ENCODE results near the gene USF1. TPM values are rescaled to one million over a fixed set of nuclear protein-coding genes. Genes with fewer than 3 reads are reported as not detected.

USF1 gene
- total and polyA plus RNA-seq, 9 of the 15 experiments (the other 6 are each of a cell fraction or from before 2014, with no cell fraction given), result 7.4 to 60.2 (median 54.2) TPM

GRCh38 chr1:161082996-161083747 is 37.4 kb upstream of the USF1 start (continued):
- TF ChIP-seq ZNF609 (CRISPR knock-in tag; IDR thresholded peaks at IDR 0.05; ENCODE audit: borderline replicate concordance) (no peak), ZNF274 (IDR thresholded peaks at IDR 0.05; ENCODE audit: borderline replicate concordance, low read depth, low read length) (no peak), ZBTB7A (IDR thresholded peaks at IDR 0.05; ENCODE audit: borderline replicate concordance, control insufficient read depth, low read depth, low read length) (peak; percentile 28; the same call in 1 of the 2 replicates), MEF2A (IDR thresholded peaks at IDR 0.05; ENCODE audit: control insufficient read depth, low read depth, low read length) (0 out of 2 replicates have a peak, but pooled peaks have one; percentile 29), CBX5 (IDR thresholded peaks at IDR 0.05; ENCODE audit: borderline replicate concordance, low read depth) (no peak), ZNF316 (IDR thresholded peaks at IDR 0.05) (no peak), MYC (IDR thresholded peaks at IDR 0.05; ENCODE audit: low read depth, low read length) (no peak), MYC (CRISPR knock-in tag; IDR thresholded peaks at IDR 0.05; ENCODE audit: borderline replicate concordance, low read depth) (no peak), ZHX1 (conservative IDR thresholded peaks at IDR 0.05; ENCODE audit: low read length) (no peak), ZFP1 (CRISPR knock-in tag; IDR thresholded peaks at IDR 0.05) (no peak), HBP1 (CRISPR knock-in tag; IDR thresholded peaks at IDR 0.05) (no peak), MBD1 (CRISPR knock-in tag; IDR thresholded peaks at IDR 0.05) (no peak), TRIM25 (IDR thresholded peaks at IDR 0.05; ENCODE audit: borderline replicate concordance) (no peak), RBM15 (IDR thresholded peaks at IDR 0.05; ENCODE audit: insufficient read depth, low read length) (no peak)
